HG02852 (cell line): ENCODE measurements around the gene TMEM26.

Source experiments
- ATAC-seq: cut with Tn5 transposase; IDR thresholded peaks from one replicate; pipeline ENCODE4 v1.9.1; 2021; ENCODE audit warnings: mild to moderate bottlenecking, moderate library complexity; ENCODE audit not compliant: unreplicated experiment

Gene TMEM26

GRCh38 chr10:61460835-61461234, 7.7 kb upstream of the TMEM26 start:
- ATAC-seq: no peak

GRCh38 chr10:61458031-61458430, 4.8 kb upstream of the TMEM26 start:
- no peak for ATAC-seq

GRCh38 chr10:61456095-61456789, 3.1 kb upstream of the TMEM26 start:
- ATAC-seq: no peak

- no peak for ATAC-seq
Measured at GRCh38 chr10:61455656-61456055, 2.5 kb upstream of the TMEM26 start.

- ATAC-seq: no peak
Measured at GRCh38 chr10:61454541-61454940, 1.4 kb upstream of the TMEM26 start.

GRCh38 chr10:61452151-61452651, 980 bp downstream of the TMEM26 start:
- no peak for ATAC-seq

- ATAC-seq: no peak
Measured at GRCh38 chr10:61451357-61451756, 1.8 kb downstream of the TMEM26 start.

GRCh38 chr10:61448841-61449600, 4.2 kb downstream of the TMEM26 start:
- ATAC-seq: no peak

GRCh38 chr10:61448091-61448490, 5.1 kb downstream of the TMEM26 start:
- ATAC-seq: no peak

- no peak for ATAC-seq
Measured at GRCh38 chr10:61439058-61439609, 14.0 kb downstream of the TMEM26 start.

- no peak for ATAC-seq
Measured at GRCh38 chr10:61438141-61438988, 14.8 kb downstream of the TMEM26 start.

GRCh38 chr10:61423178-61423577, 30.0 kb downstream of the TMEM26 start:
- ATAC-seq: no peak

GRCh38 chr10:61417661-61418060, 35.5 kb downstream of the TMEM26 start:
- no peak for ATAC-seq

- no peak for ATAC-seq
Measured at GRCh38 chr10:61415824-61416223, 37.4 kb downstream of the TMEM26 start.

- ATAC-seq: no peak
Measured at GRCh38 chr10:61411706-61412105, 41.5 kb downstream of the TMEM26 start.

- ATAC-seq: no peak
Measured at GRCh38 chr10:61410353-61411070, 42.7 kb downstream of the TMEM26 start.

- no peak for ATAC-seq
Measured at GRCh38 chr10:61409157-61409556, 44.0 kb downstream of the TMEM26 start.

GRCh38 chr10:61408105-61408504, 45.1 kb downstream of the TMEM26 start:
- no peak for ATAC-seq

GRCh38 chr10:61406736-61407135, 46.4 kb downstream of the TMEM26 start:
- ATAC-seq: no peak

GRCh38 chr10:61406242-61406641, 46.9 kb downstream of the TMEM26 start:
- ATAC-seq: no peak
